Suprapubic skin (tissue), 4 donors: ENCODE data around the gene PDE11A.

Experiments used
- POLR2A ChIP-seq, 2 donors: fragments of 450-650 bp; IDR thresholded peaks; one replicate each; pipeline ENCODE4 v1.6.1; 2017; ENCODE audit warnings: antibody characterized with exemption in 2 of 2, mild to moderate bottlenecking in 2 of 2, moderate library complexity in 2 of 2
- POLR2AphosphoS5 ChIP-seq, 3 donors: sonication (generic); formaldehyde crosslinking; IDR thresholded peaks; one replicate each; pipeline ENCODE4 v1.6.1; 2017; ENCODE audit warnings: antibody characterized with exemption in 3 of 3

DNA sequence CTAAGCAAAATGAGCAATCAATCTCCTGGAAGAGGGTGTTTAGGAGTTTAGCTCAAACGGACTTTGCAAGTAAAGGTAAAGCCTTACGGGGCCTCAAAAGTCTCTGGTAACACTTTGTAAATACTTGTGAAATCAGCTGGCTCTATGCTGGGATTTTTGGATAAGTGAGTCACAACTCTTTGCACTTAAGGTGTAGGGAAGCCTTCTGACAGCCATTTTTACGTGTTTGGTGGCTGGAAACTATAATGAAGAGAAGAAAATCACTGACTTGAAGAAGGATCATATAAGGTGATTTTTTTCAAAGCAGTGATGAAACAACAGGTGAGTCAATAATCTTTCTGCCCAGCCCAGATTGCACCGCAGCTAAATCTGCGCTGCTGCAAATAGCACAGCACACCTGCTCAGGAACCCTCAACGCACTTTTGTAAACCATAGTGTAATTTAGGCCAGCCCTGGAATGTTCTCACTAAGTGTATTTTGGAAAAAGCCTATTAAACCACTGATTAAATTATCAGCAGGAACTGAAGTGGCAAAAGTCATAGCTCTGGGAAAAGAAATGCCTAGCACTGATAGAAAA, 461.2 kb downstream of the PDE11A start:
- TF ChIP-seq POLR2A (IDR thresholded peaks at IDR 0.05) (no peak), POLR2AphosphoS5 (IDR thresholded peaks at IDR 0.05) (no peak)
